GM12892 (cell line): ENCODE results near the gene DLK1. TPM values are rescaled to one million over a fixed set of nuclear protein-coding genes. Genes with fewer than 3 reads are reported as not detected.

Source experiments
- DNase-seq: peaks from one replicate; pipeline ENCODE4 v3.0.0; 2011; ENCODE audit not compliant: insufficient read length
- FAIRE-seq: peaks from 2 replicates; lab custom pipeline; 2011; peaks lifted over from hg19 to GRCh38; lab: Jason Lieb, UNC
- POLR2A ChIP-seq: IDR thresholded peaks from 2 replicates; pipeline ENCODE4 v1.6.1; 2011; ENCODE audit warnings: low read depth, low read length, control low read depth
- POLR2AphosphoS5 ChIP-seq: IDR thresholded peaks from 2 replicates; pipeline ENCODE4 v1.6.1; 2011; ENCODE audit warnings: low read depth, low read length, control low read depth
- TAF1 ChIP-seq: IDR thresholded peaks from 2 replicates; pipeline ENCODE4 v1.6.1; 2011; ENCODE audit warnings: low read depth, mild to moderate bottlenecking, control low read depth, low read length, borderline replicate concordance
- polyA plus RNA-seq: library from polyadenylated mRNA; unstranded; fragments of >200 nt; gene quantifications from one replicate; pipeline ENCODE4 v1.2.1, GENCODE V29; 2012; ENCODE audit warnings: missing spikeins, inconsistent platforms; ENCODE audit not compliant: missing spikeins

Gene DLK1
- polyA plus RNA-seq = not detected

GRCh38 chr14:100726550-100727085 is at the start of gene DLK1:
TSS of gene DLK1 (plus strand) at chr14:100726892. CDS start at chr14:100727069, 177 bp downstream.
- no peak for TF ChIP-seq POLR2A
- TF ChIP-seq TAF1 = no peak
- TF ChIP-seq POLR2AphosphoS5 = no peak
- DNase-seq = no peak
- FAIRE-seq = no peak

- FAIRE-seq = no peak
- TF ChIP-seq TAF1 (no peak), POLR2A (no peak), POLR2AphosphoS5 (no peak)
- DNase-seq = no peak
Observed at GRCh38 chr14:100677152-100677551, 49.5 kb upstream of the DLK1 start.

GRCh38 chr14:100677554-100678468 is 48.9 kb upstream of the DLK1 start:
- no peak for FAIRE-seq
- DNase-seq = no peak
- TF ChIP-seq POLR2AphosphoS5 = no peak
- no peak for TF ChIP-seq POLR2A
- TF ChIP-seq TAF1 = no peak

- DNase-seq (no peak), FAIRE-seq (no peak)
- no peak for TF ChIP-seq POLR2AphosphoS5
- no peak for TF ChIP-seq POLR2A
- TF ChIP-seq TAF1 = no peak
Observed at GRCh38 chr14:100678469-100678828, 48.2 kb upstream of the DLK1 start.

- FAIRE-seq = no peak
- TF ChIP-seq TAF1 (no peak), POLR2AphosphoS5 (no peak), POLR2A (no peak)
- no peak for DNase-seq
Observed at GRCh38 chr14:100679153-100679552, 47.5 kb upstream of the DLK1 start.

- FAIRE-seq (no peak), DNase-seq (no peak)
- TF ChIP-seq TAF1 = no peak
- TF ChIP-seq POLR2A = no peak
- no peak for TF ChIP-seq POLR2AphosphoS5
Observed at GRCh38 chr14:100679707-100680438, 46.8 kb upstream of the DLK1 start.

GRCh38 chr14:100680439-100681051 is 46.1 kb upstream of the DLK1 start:
- FAIRE-seq = no peak
- TF ChIP-seq TAF1 (no peak), POLR2A (no peak), POLR2AphosphoS5 (no peak)
- DNase-seq = no peak

- TF ChIP-seq POLR2AphosphoS5 (no peak), POLR2A (no peak), TAF1 (no peak)
Observed at GRCh38 chr14:100681111-100681510, 45.6 kb upstream of the DLK1 start.

GRCh38 chr14:100682749-100683148 is 43.9 kb upstream of the DLK1 start:
- DNase-seq (no peak), FAIRE-seq (no peak)
- TF ChIP-seq POLR2A = no peak
- TF ChIP-seq POLR2AphosphoS5 = no peak
- TF ChIP-seq TAF1 = no peak

More at GRCh38 chr14:100681111-100681510, 45.6 kb upstream of the DLK1 start:
- DNase-seq (no peak), FAIRE-seq (no peak)

GRCh38 chr14:100683578-100683977 is 43.1 kb upstream of the DLK1 start:
- TF ChIP-seq POLR2A (no peak), POLR2AphosphoS5 (no peak), TAF1 (no peak)

GRCh38 chr14:100684154-100684553 is 42.5 kb upstream of the DLK1 start:
- FAIRE-seq (no peak), DNase-seq (no peak)
- TF ChIP-seq TAF1 (no peak), POLR2AphosphoS5 (no peak), POLR2A (no peak)

More at GRCh38 chr14:100683578-100683977, 43.1 kb upstream of the DLK1 start:
- DNase-seq (no peak), FAIRE-seq (no peak)
